Kidney (tissue), 14 donors: Measurements from ENCODE around the gene SLC2A4RG. TPM values are rescaled to one million over a fixed set of nuclear protein-coding genes. Genes with fewer than 3 reads are reported as not detected.

Experiments
- DNase-seq, 5 donors: peaks; one replicate each; pipeline ENCODE4 v3.0.0-alpha.2; 2013 to 2020
- FAIRE-seq: peaks from 2 replicates; lab custom pipeline; 2012; peaks lifted over from hg19 to GRCh38; lab: Jason Lieb, UNC
- H3K27ac ChIP-seq, 2 donors: one replicate each; pipeline ENCODE4 v1.7.0; 2013; ENCODE audit warnings: low read depth in 2 of 2, low read length in 2 of 2, inconsistent platforms in 1 of 2
- H3K27me3 ChIP-seq: one replicate; pipeline ENCODE4 v1.7.1; 2013; ENCODE audit warnings: low read length, inconsistent platforms; ENCODE audit not compliant: control insufficient read depth, insufficient read depth
- H3K36me3 ChIP-seq, 3 donors: one replicate each; pipeline versions ENCODE4 v1.7.0 to v1.7.1; 2013; ENCODE audit warnings: low read length in 3 of 3, control low read depth in 1 of 3, inconsistent platforms in 1 of 3; ENCODE audit not compliant: insufficient read depth in 3 of 3, control insufficient read depth in 2 of 3
- H3K4me1 ChIP-seq, 3 donors: one replicate each; pipeline versions ENCODE4 v1.7.0 to v1.7.1; 2013; ENCODE audit warnings: low read length in 3 of 3, inconsistent platforms in 1 of 3, low read depth in 1 of 3; ENCODE audit not compliant: control insufficient read depth in 2 of 3, insufficient read depth in 2 of 3
- H3K4me3 ChIP-seq, 3 donors: one replicate each; pipeline versions ENCODE4 v1.7.0 to v1.8.1; 2013; ENCODE audit warnings: low read length in 3 of 3, control low read depth in 1 of 3, inconsistent platforms in 1 of 3
- H3K9ac ChIP-seq, 3 donors: one replicate each; pipeline versions ENCODE4 v1.7.0 to v1.7.1; 2013; ENCODE audit warnings: low read length in 3 of 3, control low read depth in 1 of 3, inconsistent platforms in 1 of 3
- H3K9me3 ChIP-seq, 3 donors: one replicate each; pipeline versions ENCODE4 v1.7.0 to v1.7.1; 2013; ENCODE audit warnings: low read length in 3 of 3, control low read depth in 1 of 3, inconsistent platforms in 1 of 3; ENCODE audit not compliant: control insufficient read depth in 2 of 3, insufficient read depth in 1 of 3
- intact Hi-C: fragments of 100-400 bp; cut with DNase I; formaldehyde crosslinking; loops from one replicate; pipeline ENCODE4 v1.11.1; 2022
- polyA plus RNA-seq: library from polyadenylated mRNA; stranded (reverse); fragments of 350-450 nt; fragmentation: Illumina TruSeq; extraction: RNeasy Lipid Tissue Mini Kit (QIAGEN cat#74804); gene quantifications from one replicate; pipeline ENCODE4 v1.2.3, GENCODE V29; 2014; ENCODE audit warnings: low read depth, low replicate concordance; ENCODE audit not compliant: insufficient read depth
- total RNA-seq: library from RNA; stranded (reverse); fragmentation: NEBNext Ultra II Directional; extraction: Animal tissue kit (Norgen Biotek cat#: 25700); gene quantifications from one replicate; pipeline ENCODE4 v1.2.1, GENCODE V29; 2021
- TF ChIP-seq, protein P1 (sequence below): IDR thresholded peaks from 3 replicates; pipeline ENCODE4 v1.5.1; 2012; ENCODE audit warnings: mild to moderate bottlenecking, moderate library complexity, borderline replicate concordance; ENCODE audit not compliant: insufficient read depth; ENCODE audit errors: extremely low read depth
- donor health status: control.
- donor health status: control.
- donor health status: control.
- donor health status: control.
- donor health status: control.
- donor health status: DM: yes; HTN: yes; CAD: no.
- donor health status: Normal renal cell carcinoma (clear cell type).

The SLC2A4RG gene
- total and polyA plus RNA-seq, 2 donors from 2014 or later = 154 to 171 TPM

DNA sequence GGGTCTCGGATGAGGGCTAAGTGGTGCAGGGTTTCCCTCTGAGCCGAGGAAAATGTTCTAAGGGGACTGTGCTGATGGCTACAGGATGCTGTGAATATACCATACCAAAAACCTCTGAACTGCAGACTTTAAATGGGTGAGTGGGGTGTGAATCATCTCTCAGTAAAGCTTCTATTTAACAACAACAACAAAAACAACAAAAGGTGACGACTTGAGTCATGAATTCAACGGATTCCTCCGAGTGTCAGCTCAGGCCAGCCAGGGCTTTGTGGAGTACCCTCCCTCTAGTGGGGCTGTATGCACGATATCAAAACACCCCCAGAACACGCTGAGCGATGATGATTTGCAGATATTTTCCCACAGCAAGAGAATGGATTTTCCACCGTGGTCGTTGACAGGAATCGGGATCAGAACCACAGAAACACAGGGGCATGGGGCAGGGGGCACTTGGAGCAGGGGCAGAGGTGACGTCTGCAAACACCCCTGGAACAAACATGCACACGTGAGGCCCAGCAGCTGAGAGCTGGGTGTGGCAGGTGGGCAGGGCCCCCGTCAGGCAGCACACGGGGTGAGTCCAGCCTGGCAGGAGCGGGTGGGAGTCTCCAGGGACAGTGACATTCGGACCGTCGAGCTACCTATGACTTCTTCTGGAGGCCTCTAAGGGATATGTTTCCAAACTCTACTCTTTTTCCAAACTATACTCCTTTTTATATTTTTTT is 38.6 kb downstream of the SLC2A4RG start:
- Histone ChIP-seq H3K36me3 (no peaks in the 10 kb centered on the region), H3K4me1 (peaks cover 0 to 12% (median 0%) of the 10 kb centered on the region in 3 donors), H3K27ac (no peak overlapping the region), H3K9ac (no peak overlapping the region), H3K4me3 (no peak overlapping the region), H3K9me3 (no peaks in the 10 kb centered on the region), H3K27me3 (no peaks in the 10 kb centered on the region)
- no peak for FAIRE-seq
- TF ChIP-seq, protein P1, sequence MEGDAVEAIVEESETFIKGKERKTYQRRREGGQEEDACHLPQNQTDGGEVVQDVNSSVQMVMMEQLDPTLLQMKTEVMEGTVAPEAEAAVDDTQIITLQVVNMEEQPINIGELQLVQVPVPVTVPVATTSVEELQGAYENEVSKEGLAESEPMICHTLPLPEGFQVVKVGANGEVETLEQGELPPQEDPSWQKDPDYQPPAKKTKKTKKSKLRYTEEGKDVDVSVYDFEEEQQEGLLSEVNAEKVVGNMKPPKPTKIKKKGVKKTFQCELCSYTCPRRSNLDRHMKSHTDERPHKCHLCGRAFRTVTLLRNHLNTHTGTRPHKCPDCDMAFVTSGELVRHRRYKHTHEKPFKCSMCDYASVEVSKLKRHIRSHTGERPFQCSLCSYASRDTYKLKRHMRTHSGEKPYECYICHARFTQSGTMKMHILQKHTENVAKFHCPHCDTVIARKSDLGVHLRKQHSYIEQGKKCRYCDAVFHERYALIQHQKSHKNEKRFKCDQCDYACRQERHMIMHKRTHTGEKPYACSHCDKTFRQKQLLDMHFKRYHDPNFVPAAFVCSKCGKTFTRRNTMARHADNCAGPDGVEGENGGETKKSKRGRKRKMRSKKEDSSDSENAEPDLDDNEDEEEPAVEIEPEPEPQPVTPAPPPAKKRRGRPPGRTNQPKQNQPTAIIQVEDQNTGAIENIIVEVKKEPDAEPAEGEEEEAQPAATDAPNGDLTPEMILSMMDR = no peak
- intact Hi-C loops = no loop called here
- peak in 1 of 5 donors; percentile 43 for DNase-seq

GRCh38 chr20:63778857-63779256 is 39.3 kb downstream of the SLC2A4RG start:
- FAIRE-seq = no peak
- H3K27me3 ChIP-seq = no peaks in the 10 kb centered on the region
- no peaks in the 10 kb centered on the region for H3K36me3 ChIP-seq
- no peak overlapping the region for H3K27ac ChIP-seq
- intact Hi-C loops = no loop called here
- no peak overlapping the region for H3K9ac ChIP-seq
- H3K4me3 ChIP-seq = no peak overlapping the region
- DNase-seq = peak in 1 of 5 donors; percentile 59
- H3K4me1 ChIP-seq = peaks cover 0 to 7% (median 0%) of the 10 kb centered on the region in 3 donors
- no peaks in the 10 kb centered on the region for H3K9me3 ChIP-seq
- TF ChIP-seq, protein P1 = no peak

- Histone ChIP-seq H3K27ac (no peak overlapping the region), H3K9me3 (no peaks in the 10 kb centered on the region), H3K36me3 (no peaks in the 10 kb centered on the region), H3K9ac (no peak overlapping the region), H3K4me1 (peaks cover 0 to 6% (median 0%) of the 10 kb centered on the region in 3 donors), H3K4me3 (no peak overlapping the region), H3K27me3 (no peaks in the 10 kb centered on the region)
- DNase-seq = peak in 1 of 5 donors; percentile 32
- FAIRE-seq = no peak
- intact Hi-C loops = no loop called here
- TF ChIP-seq, protein P1 = no peak
Measured at GRCh38 chr20:63781181-63781580, 41.6 kb downstream of the SLC2A4RG start.
